IMR-90 (cell line): ENCODE results near the gene ANKRD44. TPM values are rescaled to one million over a fixed set of nuclear protein-coding genes. Genes with fewer than 3 reads are reported as not detected.

Experiments used
- ATAC-seq: fragments of 200-7000 bp; cut with Tn5 transposase; 2 replicates; pipeline ENCODE4 v1.9.1; 2020; ENCODE audit warnings: low read depth, mild to moderate bottlenecking, moderate library complexity
- BruUV-seq: library from RNA; stranded (reverse); fragments of 400-500 nt; replicated peaks from 2 replicates; lab custom pipeline; 2021; lab: Mats Ljungman, UMichigan
- CTCF ChIA-PET: fragments of 300-600 bp; formaldehyde crosslinking; extraction: SDS; loops from one replicate; lab custom pipeline; 2021; ENCODE audit warnings: antibody characterized with exemption; lab: Yijun Ruan, JAX
- POLR2A ChIA-PET: fragments of 300-600 bp; sonication (Branson Sonifier 250); formaldehyde crosslinking; loops from one replicate; lab custom pipeline; 2022; ENCODE audit warnings: antibody characterized with exemption; ENCODE audit not compliant: unreplicated experiment; lab: Charles Lee
- DNase-seq: peaks from one replicate; pipeline ENCODE4 v3.0.0; 2013
- H2AFZ ChIP-seq: replicated peaks from 2 replicates; pipeline ENCODE3; 2013; ENCODE audit warnings: low read length, mild to moderate bottlenecking; ENCODE audit not compliant: poor library complexity
- H2AK5ac ChIP-seq: 2 replicates; pipeline ENCODE4 v1.6.1; 2013; ENCODE audit warnings: low read depth, low read length, inconsistent platforms
- H2AK9ac ChIP-seq: replicated peaks from 2 replicates; pipeline ENCODE3; 2013; ENCODE audit warnings: mild to moderate bottlenecking, low read depth, low read length, moderate library complexity; ENCODE audit not compliant: poor library complexity
- H2BK120ac ChIP-seq: 2 replicates; pipeline ENCODE4 v1.6.1; 2013; ENCODE audit warnings: low read depth, low read length, inconsistent platforms
- H2BK15ac ChIP-seq: 3 replicates; pipeline ENCODE4 v1.6.1; 2013; ENCODE audit warnings: low read depth, low read length, inconsistent platforms
- H2BK20ac ChIP-seq: 2 replicates; pipeline ENCODE4 v1.6.1; 2013; ENCODE audit warnings: low read depth, mild to moderate bottlenecking, inconsistent platforms, low read length, moderate library complexity
- H2BK5ac ChIP-seq: 2 replicates; pipeline ENCODE4 v1.6.1; 2013; ENCODE audit warnings: mild to moderate bottlenecking, low read depth, low read length, inconsistent platforms; ENCODE audit not compliant: poor library complexity, severe bottlenecking
- H3K14ac ChIP-seq: replicated peaks from 2 replicates; pipeline ENCODE4 v1.6.1; 2013; ENCODE audit warnings: low read depth, low read length, inconsistent platforms
- H3K18ac ChIP-seq: 2 replicates; pipeline ENCODE4 v1.6.1; 2013; ENCODE audit warnings: low read depth, low read length, control low read depth
- H3K23ac ChIP-seq: 2 replicates; pipeline ENCODE4 v1.6.1; 2013; ENCODE audit warnings: low read depth, low read length, inconsistent platforms
- H3K27ac ChIP-seq: 2 replicates; pipeline ENCODE4 v1.5.1; 2013; ENCODE audit warnings: mild to moderate bottlenecking, control low read depth, low read length; ENCODE audit not compliant: insufficient read depth
- H3K27me3 ChIP-seq: 2 replicates; pipeline ENCODE4 v1.6.1; 2013; ENCODE audit warnings: low read length; ENCODE audit not compliant: control insufficient read depth, insufficient read depth
- H3K36me3 ChIP-seq: 2 replicates; pipeline ENCODE4 v1.6.1; 2013; ENCODE audit warnings: low read length, mixed read lengths; ENCODE audit not compliant: control insufficient read depth, insufficient read depth
- H3K4ac ChIP-seq: 2 replicates; pipeline ENCODE4 v1.6.1; 2013; ENCODE audit warnings: low read depth, low read length, inconsistent platforms
- H3K4me1 ChIP-seq: 2 replicates; pipeline ENCODE4 v1.6.1; 2013; ENCODE audit warnings: low read length, mixed read lengths; ENCODE audit not compliant: control insufficient read depth, insufficient read depth
- H3K4me2 ChIP-seq: 2 replicates; pipeline ENCODE4 v1.6.1; 2013; ENCODE audit warnings: low read depth, mild to moderate bottlenecking, control low read depth, low read length, moderate library complexity
- H3K4me3 ChIP-seq: 2 replicates; pipeline ENCODE4 v1.5.1; 2013; ENCODE audit warnings: low read depth, mild to moderate bottlenecking, control low read depth, low read length, moderate library complexity; ENCODE audit not compliant: insufficient read depth
- H3K56ac ChIP-seq: 2 replicates; pipeline ENCODE4 v1.6.1; 2013; ENCODE audit warnings: low read length, inconsistent platforms; ENCODE audit not compliant: insufficient read depth; ENCODE audit errors: extremely low read depth
- H3K79me1 ChIP-seq, 2 experiments: 2 replicates each; pipeline ENCODE4 v1.6.1; 2013; ENCODE audit warnings: low read length in 2 of 2, inconsistent platforms in 1 of 2, low read depth in 1 of 2
- H3K9ac ChIP-seq: 2 replicates; pipeline ENCODE4 v1.6.1; 2013; ENCODE audit warnings: low read depth, low read length, control low read depth
- H3K9me1 ChIP-seq: 2 replicates; pipeline ENCODE4 v1.6.1; 2013; ENCODE audit warnings: low read length, inconsistent platforms; ENCODE audit not compliant: insufficient read depth
- H3K9me3 ChIP-seq: 2 replicates; pipeline ENCODE4 v1.6.1; 2013; ENCODE audit warnings: low read length; ENCODE audit not compliant: control insufficient read depth, insufficient read depth
- H4K20me1 ChIP-seq: 2 replicates; pipeline ENCODE4 v1.6.1; 2013; ENCODE audit warnings: low read length, inconsistent platforms; ENCODE audit not compliant: insufficient read depth
- H4K5ac ChIP-seq: 2 replicates; pipeline ENCODE4 v1.6.1; 2013; ENCODE audit warnings: mild to moderate bottlenecking, low read depth, low read length, control low read depth
- H4K8ac ChIP-seq, 2 experiments: 2 replicates each; pipeline ENCODE4 v1.6.1; 2013; ENCODE audit warnings: low read depth in 2 of 2, low read length in 2 of 2, control low read depth in 1 of 2, inconsistent platforms in 1 of 2
- H4K91ac ChIP-seq: 2 replicates; pipeline ENCODE4 v1.6.1; 2013; ENCODE audit warnings: low read depth, low read length, inconsistent platforms; ENCODE audit not compliant: insufficient read depth
- BHLHE40 ChIP-seq: fragments of 150-350 bp; IDR thresholded peaks from 2 replicates; pipeline ENCODE4 v1.6.1; 2016; ENCODE audit warnings: mild to moderate bottlenecking, low read depth, low read length
- CEBPB ChIP-seq: IDR thresholded peaks from 2 replicates; pipeline ENCODE4 v1.6.1; 2012; ENCODE audit warnings: low read depth, low read length, improper control_type of control experiment
- CHD1 ChIP-seq: IDR thresholded peaks from 2 replicates; pipeline ENCODE4 v1.6.1; 2012; ENCODE audit warnings: low read depth, low read length, improper control_type of control experiment
- FOS ChIP-seq: fragments of 150-350 bp; IDR thresholded peaks from 2 replicates; pipeline ENCODE4 v1.6.1; 2016; ENCODE audit warnings: low read depth, low read length
- MAFK ChIP-seq: IDR thresholded peaks from 2 replicates; pipeline ENCODE4 v1.6.1; 2012; ENCODE audit warnings: low read depth, low read length, improper control_type of control experiment
- MAZ ChIP-seq: IDR thresholded peaks from 2 replicates; pipeline ENCODE4 v1.6.1; 2012; ENCODE audit warnings: low read depth, mild to moderate bottlenecking, low read length, improper control_type of control experiment, moderate library complexity, borderline replicate concordance
- MXI1 ChIP-seq: IDR thresholded peaks from 2 replicates; pipeline ENCODE4 v1.6.1; 2012; ENCODE audit warnings: low read depth, mild to moderate bottlenecking, low read length, moderate library complexity, borderline replicate concordance
- NFE2L2 ChIP-seq: fragments of 150-350 bp; IDR thresholded peaks from 2 replicates; pipeline ENCODE4 v1.6.1; 2016; ENCODE audit warnings: low read depth, mild to moderate bottlenecking, low read length
- POLR2A ChIP-seq: IDR thresholded peaks from 2 replicates; pipeline ENCODE4 v1.6.1; 2012; ENCODE audit warnings: mild to moderate bottlenecking, low read depth, low read length
- RAD21 ChIP-seq: IDR thresholded peaks from 2 replicates; pipeline ENCODE4 v1.6.1; 2012; ENCODE audit warnings: low read length, improper control_type of control experiment
- RCOR1 ChIP-seq: IDR thresholded peaks from 2 replicates; pipeline ENCODE4 v1.6.1; 2012; ENCODE audit warnings: mild to moderate bottlenecking, low read length, improper control_type of control experiment; ENCODE audit not compliant: insufficient replicate concordance
- RFX5 ChIP-seq: IDR thresholded peaks from 2 replicates; pipeline ENCODE4 v1.8.0; 2012; ENCODE audit warnings: low read depth, mild to moderate bottlenecking, low read length, moderate library complexity
- SMC3 ChIP-seq: fragments of 150-350 bp; IDR thresholded peaks from 2 replicates; pipeline ENCODE4 v1.6.1; 2016; ENCODE audit warnings: low read depth, mild to moderate bottlenecking, antibody characterized with exemption, low read length, moderate library complexity
- WGBS, 2 experiments: methylation state at CpG; one replicate each; pipeline versions ENCODE4 v1.1.5 to v1.1.7; 2013; ENCODE audit warnings: missing lambda C conversion rate in 2 of 2; ENCODE audit not compliant: insufficient read length in 1 of 2; ENCODE audit errors: extremely low coverage in 2 of 2; 5-methylcytosine and 5-hydroxymethylcytosine counted together
- dilution Hi-C: fragments of 300-500 bp; cut with HindIII; formaldehyde crosslinking; loops from one replicate; pipeline ENCODE4 v1.14.3; 2018; ENCODE audit warnings: low sequenced_read_pairs; ENCODE audit not compliant: unreplicated experiment
- in situ Hi-C: fragments of 300-500 bp; cut with MboI; formaldehyde crosslinking; loops from 3 replicates; pipeline ENCODE4 v1.14.3; 2019; ENCODE audit warnings: low sequenced_read_pairs, inconsistent platforms, mixed read lengths
- intact Hi-C: fragments of 100-400 bp; cut with micrococcal nuclease; formaldehyde crosslinking; loops from 2 replicates; pipeline ENCODE4 v1.10.0; 2022
- polyA plus RNA-seq, 3 experiments: library from polyadenylated mRNA; depleted of rRNA; stranded (reverse); fragments of >200 nt; gene quantifications; 2 replicates each; pipeline ENCODE4 v1.2.3, GENCODE V29; 2012; ENCODE audit warnings: low replicate concordance in 1 of 3
- total RNA-seq: library from RNA; depleted of rRNA; stranded (reverse); fragments of >200 nt; gene quantifications from 2 replicates; pipeline ENCODE4 v1.2.3, GENCODE V29; 2012
- TF ChIP-seq, protein P1 (sequence below): fragments of 150-350 bp; IDR thresholded peaks from 2 replicates; pipeline ENCODE4 v1.6.1; 2017; ENCODE audit warnings: mild to moderate bottlenecking, antibody characterized with exemption, low read length, low read depth
- TF ChIP-seq, protein P2 (sequence below): fragments of 150-350 bp; IDR thresholded peaks from 2 replicates; pipeline ENCODE4 v1.6.1; 2016; ENCODE audit warnings: low read depth, mild to moderate bottlenecking, low read length, moderate library complexity, borderline replicate concordance
- TF ChIP-seq, protein P3 (sequence below): conservative IDR thresholded peaks from 2 replicates; pipeline ENCODE4 v1.5.1; 2012; ENCODE audit warnings: mild to moderate bottlenecking, low read depth, low read length, improper control_type of control experiment

Gene ANKRD44
- total and polyA plus RNA-seq, 2 of the 4 experiments (the other 2 are of a cell fraction): 5.2 to 15.6 TPM

DNA sequence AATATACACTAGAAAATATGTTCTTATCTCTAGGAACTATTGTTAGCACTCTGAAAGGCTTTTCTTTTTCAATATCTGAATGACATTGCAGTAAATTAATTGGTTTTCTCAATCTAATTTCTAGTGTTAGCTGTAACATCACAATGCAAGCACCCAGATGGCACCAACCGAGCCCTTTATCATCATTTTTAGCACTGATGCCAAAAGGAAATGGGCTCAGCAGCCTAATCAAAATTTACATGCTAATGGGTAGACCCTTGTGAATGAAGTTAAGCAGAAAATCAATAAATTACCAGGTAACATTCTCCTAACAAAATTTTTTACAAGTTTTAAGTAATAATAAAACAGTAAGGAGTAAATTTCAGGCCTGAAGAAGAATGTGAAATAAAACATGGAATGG lies 330.6 kb downstream of the ANKRD44 start:
- H3K56ac ChIP-seq: no peak overlapping the region
- no peaks in the 10 kb centered on the region for H3K4me1 ChIP-seq
- TF ChIP-seq CHD1 (no peak), POLR2A (no peak), MAFK (no peak), NFE2L2 (no peak), SMC3 (no peak), RCOR1 (no peak), MXI1 (no peak), FOS (no peak), BHLHE40 (no peak), RFX5 (no peak), MAZ (no peak), RAD21 (no peak), CEBPB (no peak)
- TF ChIP-seq, protein P1, sequence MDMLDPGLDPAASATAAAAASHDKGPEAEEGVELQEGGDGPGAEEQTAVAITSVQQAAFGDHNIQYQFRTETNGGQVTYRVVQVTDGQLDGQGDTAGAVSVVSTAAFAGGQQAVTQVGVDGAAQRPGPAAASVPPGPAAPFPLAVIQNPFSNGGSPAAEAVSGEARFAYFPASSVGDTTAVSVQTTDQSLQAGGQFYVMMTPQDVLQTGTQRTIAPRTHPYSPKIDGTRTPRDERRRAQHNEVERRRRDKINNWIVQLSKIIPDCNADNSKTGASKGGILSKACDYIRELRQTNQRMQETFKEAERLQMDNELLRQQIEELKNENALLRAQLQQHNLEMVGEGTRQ: no peak
- TF ChIP-seq, protein P2, sequence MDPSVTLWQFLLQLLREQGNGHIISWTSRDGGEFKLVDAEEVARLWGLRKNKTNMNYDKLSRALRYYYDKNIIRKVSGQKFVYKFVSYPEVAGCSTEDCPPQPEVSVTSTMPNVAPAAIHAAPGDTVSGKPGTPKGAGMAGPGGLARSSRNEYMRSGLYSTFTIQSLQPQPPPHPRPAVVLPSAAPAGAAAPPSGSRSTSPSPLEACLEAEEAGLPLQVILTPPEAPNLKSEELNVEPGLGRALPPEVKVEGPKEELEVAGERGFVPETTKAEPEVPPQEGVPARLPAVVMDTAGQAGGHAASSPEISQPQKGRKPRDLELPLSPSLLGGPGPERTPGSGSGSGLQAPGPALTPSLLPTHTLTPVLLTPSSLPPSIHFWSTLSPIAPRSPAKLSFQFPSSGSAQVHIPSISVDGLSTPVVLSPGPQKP: no peak
- TF ChIP-seq, protein P3, sequence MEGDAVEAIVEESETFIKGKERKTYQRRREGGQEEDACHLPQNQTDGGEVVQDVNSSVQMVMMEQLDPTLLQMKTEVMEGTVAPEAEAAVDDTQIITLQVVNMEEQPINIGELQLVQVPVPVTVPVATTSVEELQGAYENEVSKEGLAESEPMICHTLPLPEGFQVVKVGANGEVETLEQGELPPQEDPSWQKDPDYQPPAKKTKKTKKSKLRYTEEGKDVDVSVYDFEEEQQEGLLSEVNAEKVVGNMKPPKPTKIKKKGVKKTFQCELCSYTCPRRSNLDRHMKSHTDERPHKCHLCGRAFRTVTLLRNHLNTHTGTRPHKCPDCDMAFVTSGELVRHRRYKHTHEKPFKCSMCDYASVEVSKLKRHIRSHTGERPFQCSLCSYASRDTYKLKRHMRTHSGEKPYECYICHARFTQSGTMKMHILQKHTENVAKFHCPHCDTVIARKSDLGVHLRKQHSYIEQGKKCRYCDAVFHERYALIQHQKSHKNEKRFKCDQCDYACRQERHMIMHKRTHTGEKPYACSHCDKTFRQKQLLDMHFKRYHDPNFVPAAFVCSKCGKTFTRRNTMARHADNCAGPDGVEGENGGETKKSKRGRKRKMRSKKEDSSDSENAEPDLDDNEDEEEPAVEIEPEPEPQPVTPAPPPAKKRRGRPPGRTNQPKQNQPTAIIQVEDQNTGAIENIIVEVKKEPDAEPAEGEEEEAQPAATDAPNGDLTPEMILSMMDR: no peak
- H3K79me1 ChIP-seq: no peaks in the 10 kb centered on the region
- ChIA-PET CTCF (no interaction called here), POLR2A (no interaction called here)
- H2BK20ac ChIP-seq: no peak overlapping the region
- H3K27ac ChIP-seq: no peak overlapping the region
- no peak overlapping the region for H3K4me3 ChIP-seq
- H2AK9ac ChIP-seq: no peak overlapping the region
- no TSS peak for BruUV-seq
- H2AFZ ChIP-seq: no peak overlapping the region
- dilution Hi-C loops: no loop called here
- no peak overlapping the region for H3K14ac ChIP-seq
- H2AK5ac ChIP-seq: no peak overlapping the region
- H3K9ac ChIP-seq: no peak overlapping the region
- DNase-seq (no peak), ATAC-seq (no peak)
- H3K23ac ChIP-seq: no peak overlapping the region
- peaks cover 2% of the 10 kb centered on the region for H3K9me3 ChIP-seq
- no peak overlapping the region for H2BK5ac ChIP-seq
- H2BK120ac ChIP-seq: no peak overlapping the region
- no peaks in the 10 kb centered on the region for H4K20me1 ChIP-seq
- no peak overlapping the region for H4K8ac ChIP-seq
- WGBS, 2 experiments: no CpG with 5 or more reads among the region's 1 CpG
- no peak overlapping the region for H3K4ac ChIP-seq
- H3K36me3 ChIP-seq: no peaks in the 10 kb centered on the region
- intact Hi-C loops: no loop called here
- H2BK15ac ChIP-seq: no peak overlapping the region
- H3K27me3 ChIP-seq: no peaks in the 10 kb centered on the region
- no peak overlapping the region for H3K18ac ChIP-seq
- H4K91ac ChIP-seq: no peak overlapping the region
- H3K9me1 ChIP-seq: no peaks in the 10 kb centered on the region
- in situ Hi-C loops: no loop called here
- H3K4me2 ChIP-seq: no peak overlapping the region
- no peak overlapping the region for H4K5ac ChIP-seq
